ENCODE data around the gene LURAP1L.

LURAP1L gene

DNA sequence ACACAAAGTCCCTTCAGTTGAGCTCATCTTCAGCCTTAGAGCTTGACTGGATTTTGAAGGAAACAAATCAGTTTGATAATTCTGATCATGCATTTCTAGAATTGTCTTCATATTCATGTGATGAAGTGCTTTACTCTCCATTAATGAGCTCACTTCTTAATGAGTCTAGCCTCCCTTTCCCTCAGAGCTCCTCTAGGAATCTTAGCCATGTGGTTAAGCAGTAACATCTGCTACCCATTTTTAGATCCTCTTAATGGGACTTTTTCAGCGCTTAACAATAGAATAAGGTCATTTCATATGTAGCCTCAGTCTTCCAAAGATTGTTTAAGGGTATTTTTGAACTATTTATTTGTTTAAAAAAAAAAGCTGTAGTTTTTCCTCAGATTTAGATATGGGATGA is 36.9 kb upstream of the LURAP1L start:
- DNase-seq: no peak
- H3K4me1 ChIP-seq: no peaks in the 10 kb centered on the region
- no peaks in the 10 kb centered on the region for H3K9me3 ChIP-seq
- H3K27me3 ChIP-seq: no peaks in the 10 kb centered on the region
- TF ChIP-seq, protein P1, sequence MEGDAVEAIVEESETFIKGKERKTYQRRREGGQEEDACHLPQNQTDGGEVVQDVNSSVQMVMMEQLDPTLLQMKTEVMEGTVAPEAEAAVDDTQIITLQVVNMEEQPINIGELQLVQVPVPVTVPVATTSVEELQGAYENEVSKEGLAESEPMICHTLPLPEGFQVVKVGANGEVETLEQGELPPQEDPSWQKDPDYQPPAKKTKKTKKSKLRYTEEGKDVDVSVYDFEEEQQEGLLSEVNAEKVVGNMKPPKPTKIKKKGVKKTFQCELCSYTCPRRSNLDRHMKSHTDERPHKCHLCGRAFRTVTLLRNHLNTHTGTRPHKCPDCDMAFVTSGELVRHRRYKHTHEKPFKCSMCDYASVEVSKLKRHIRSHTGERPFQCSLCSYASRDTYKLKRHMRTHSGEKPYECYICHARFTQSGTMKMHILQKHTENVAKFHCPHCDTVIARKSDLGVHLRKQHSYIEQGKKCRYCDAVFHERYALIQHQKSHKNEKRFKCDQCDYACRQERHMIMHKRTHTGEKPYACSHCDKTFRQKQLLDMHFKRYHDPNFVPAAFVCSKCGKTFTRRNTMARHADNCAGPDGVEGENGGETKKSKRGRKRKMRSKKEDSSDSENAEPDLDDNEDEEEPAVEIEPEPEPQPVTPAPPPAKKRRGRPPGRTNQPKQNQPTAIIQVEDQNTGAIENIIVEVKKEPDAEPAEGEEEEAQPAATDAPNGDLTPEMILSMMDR (IDR thresholded peaks at IDR 0.05; ENCODE audit: low read depth, low read length): no peak
- H3K4me3 ChIP-seq (ENCODE audit: low read depth, low read length): no peak overlapping the region
- H3K36me3 ChIP-seq: no peaks in the 10 kb centered on the region

DNA sequence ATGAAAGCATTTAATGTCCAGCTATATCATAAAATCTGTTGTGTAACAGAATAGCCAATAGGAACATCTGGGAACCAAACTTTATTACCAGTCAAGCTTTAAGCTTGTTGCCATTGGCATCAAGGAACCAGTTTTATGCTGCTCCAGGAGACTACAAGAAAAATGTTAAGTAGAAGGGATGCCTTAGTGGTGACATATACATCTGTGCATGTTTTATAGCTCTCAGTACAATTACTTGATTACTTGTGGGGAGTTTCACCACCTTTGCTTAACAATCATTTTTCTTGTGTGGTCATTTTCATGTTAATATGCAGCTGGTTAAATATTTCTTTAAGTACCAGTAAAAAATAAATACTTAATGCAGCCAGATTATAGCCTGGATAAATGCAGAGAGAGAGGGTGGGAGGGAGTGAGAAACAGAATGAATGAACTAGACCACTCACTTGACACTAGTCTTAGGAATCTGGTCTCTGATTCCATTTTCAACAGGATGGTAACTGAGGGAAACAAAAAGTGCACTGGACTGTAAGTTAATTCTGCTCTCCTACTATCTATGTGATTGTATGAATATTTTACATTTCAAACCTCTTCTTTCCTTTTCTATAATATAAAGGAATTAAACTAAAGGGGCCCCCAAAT is 35.7 kb upstream of the LURAP1L start:
- no peaks in the 10 kb centered on the region for H3K9me3 ChIP-seq
- no peaks in the 10 kb centered on the region for H3K4me1 ChIP-seq
- TF ChIP-seq, protein P1 (IDR thresholded peaks at IDR 0.05; ENCODE audit: low read depth, low read length): no peak
- no peak for DNase-seq
- no peaks in the 10 kb centered on the region for H3K27me3 ChIP-seq
- no peak overlapping the region for H3K4me3 ChIP-seq (ENCODE audit: low read depth, low read length)
- H3K36me3 ChIP-seq: no peaks in the 10 kb centered on the region

DNA sequence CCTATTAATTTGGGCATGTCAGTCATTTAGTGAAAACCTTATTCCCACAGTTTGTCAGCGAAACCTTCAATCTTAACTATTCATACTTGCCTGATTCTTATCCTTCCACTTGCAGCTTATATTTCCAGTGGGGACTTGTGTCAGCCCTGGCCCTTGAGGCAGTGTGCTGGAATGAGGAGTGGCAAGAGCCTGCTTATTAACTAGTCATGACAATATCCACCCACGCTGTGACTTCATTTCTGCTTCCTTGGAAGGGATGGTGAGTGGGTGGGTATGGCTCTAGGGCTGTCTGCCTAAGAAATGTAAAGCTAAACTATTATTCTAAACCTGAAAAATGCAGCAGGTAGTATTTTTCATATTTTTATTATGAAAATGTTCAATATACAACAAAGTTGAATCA is 34.0 kb upstream of the LURAP1L start:
- no peak for DNase-seq
- Histone ChIP-seq H3K9me3 (no peaks in the 10 kb centered on the region), H3K4me3 (ENCODE audit: low read depth, low read length) (no peak overlapping the region), H3K36me3 (no peaks in the 10 kb centered on the region), H3K4me1 (no peaks in the 10 kb centered on the region), H3K27me3 (no peaks in the 10 kb centered on the region)
- TF ChIP-seq, protein P1 (IDR thresholded peaks at IDR 0.05; ENCODE audit: low read depth, low read length): no peak

DNA sequence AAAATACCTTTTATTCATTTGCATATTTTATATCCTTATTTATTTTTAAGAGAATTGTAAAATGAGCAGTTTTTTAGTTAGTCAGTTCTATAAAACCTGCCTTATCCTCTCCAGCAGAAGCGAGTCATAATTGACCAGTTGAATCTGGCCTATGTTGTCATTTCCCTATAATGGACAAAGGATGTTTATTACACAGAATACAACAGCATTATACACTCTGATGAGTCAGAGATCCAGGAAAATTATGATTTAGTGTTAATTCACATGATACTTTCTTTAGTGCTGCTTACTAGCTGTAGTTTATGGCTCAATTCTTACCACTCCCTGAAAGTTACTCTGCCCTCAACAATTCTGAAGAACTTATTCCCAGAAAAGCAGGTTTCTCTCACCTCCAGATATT is 26.8 kb upstream of the LURAP1L start:
- H3K4me1 ChIP-seq: no peaks in the 10 kb centered on the region
- H3K36me3 ChIP-seq: no peaks in the 10 kb centered on the region
- H3K9me3 ChIP-seq: no peaks in the 10 kb centered on the region
- H3K4me3 ChIP-seq (ENCODE audit: low read depth, low read length): no peak overlapping the region
- no peaks in the 10 kb centered on the region for H3K27me3 ChIP-seq
- TF ChIP-seq, protein P1 (IDR thresholded peaks at IDR 0.05; ENCODE audit: low read depth, low read length): no peak
- DNase-seq: no peak

DNA sequence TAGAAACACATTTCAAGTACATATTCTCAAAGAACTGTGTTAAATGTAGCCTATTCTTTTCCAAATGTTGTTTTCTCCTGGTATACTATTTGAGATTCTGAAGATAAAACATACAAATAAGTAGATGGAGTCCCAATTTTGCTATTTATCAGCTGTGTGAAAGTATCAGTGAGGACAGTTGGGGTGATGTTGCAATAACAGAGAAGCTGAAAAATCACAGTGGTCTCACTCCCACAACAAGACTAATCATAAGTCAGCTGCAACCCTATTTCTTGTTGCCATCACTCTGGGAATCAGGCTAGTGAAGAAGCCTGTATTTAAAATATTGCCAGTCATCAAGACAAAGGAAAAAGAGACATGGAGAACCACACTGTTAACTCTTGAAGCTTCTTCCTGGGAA is 25.9 kb upstream of the LURAP1L start:
- TF ChIP-seq, protein P1 (IDR thresholded peaks at IDR 0.05; ENCODE audit: low read depth, low read length): no peak
- H3K36me3 ChIP-seq: no peaks in the 10 kb centered on the region
- no peaks in the 10 kb centered on the region for H3K9me3 ChIP-seq
- no peaks in the 10 kb centered on the region for H3K27me3 ChIP-seq
- H3K4me3 ChIP-seq (ENCODE audit: low read depth, low read length): no peak overlapping the region
- DNase-seq: no peak
- peaks cover under 1% of the 10 kb centered on the region; the same call in 1 of the 2 replicates for H3K4me1 ChIP-seq

DNA sequence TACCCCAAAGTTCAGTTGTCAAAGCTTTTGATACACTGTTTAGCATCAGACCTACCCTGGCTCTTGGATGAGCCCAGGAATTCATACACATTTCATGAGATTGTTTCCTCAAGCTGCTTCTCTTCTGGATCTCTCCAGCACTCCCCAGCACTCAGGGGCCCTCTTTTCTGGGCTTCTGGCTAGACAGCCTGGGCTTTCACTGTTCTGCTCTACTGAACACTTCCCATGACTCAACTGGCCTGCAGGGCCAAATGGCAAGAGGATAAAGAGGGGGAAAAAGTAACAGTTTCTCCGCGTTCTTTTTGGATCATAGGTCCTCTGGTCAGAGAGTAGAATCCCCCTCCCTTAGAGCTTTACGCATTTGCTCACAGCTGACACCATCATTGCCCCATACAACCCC is 20.9 kb upstream of the LURAP1L start:
- Histone ChIP-seq H3K4me1 (peaks cover 7% of the 10 kb centered on the region; the same call in 1 of the 2 replicates), H3K27me3 (no peaks in the 10 kb centered on the region), H3K9me3 (no peaks in the 10 kb centered on the region), H3K36me3 (no peaks in the 10 kb centered on the region), H3K4me3 (ENCODE audit: low read depth, low read length) (no peak overlapping the region)
- TF ChIP-seq, protein P1 (IDR thresholded peaks at IDR 0.05; ENCODE audit: low read depth, low read length): no peak
- DNase-seq: peak; percentile 29

Data from BE2C (cell line).